BJ (cell line): ENCODE measurements around the gene SLC9A3. TPM values are rescaled to one million over a fixed set of nuclear protein-coding genes. Genes with fewer than 3 reads are reported as not detected.

Experiments
- CTCF ChIA-PET: fragments of 350-600 bp; formaldehyde crosslinking; extraction: SDS; loops from one replicate; lab custom pipeline; 2021; ENCODE audit warnings: antibody characterized with exemption, inconsistent platforms; lab: Yijun Ruan, JAX
- POLR2A ChIA-PET: fragments of 300-600 bp; sonication (Branson Sonifier 250); formaldehyde crosslinking; extraction: SDS; loops from one replicate; lab custom pipeline; 2021; ENCODE audit warnings: antibody characterized with exemption; lab: Charles Lee
- DNase-seq: peaks from one replicate; pipeline ENCODE4 v3.0.0-alpha.2; 2011; ENCODE audit warnings: low read depth
- H3K27me3 ChIP-seq: 2 replicates; pipeline ENCODE4 v1.6.0; 2011; ENCODE audit warnings: low read length; ENCODE audit not compliant: control insufficient read depth, insufficient read depth
- H3K36me3 ChIP-seq: 2 replicates; pipeline ENCODE4 v1.5.1; 2011; ENCODE audit warnings: low read length; ENCODE audit not compliant: control insufficient read depth, insufficient read depth
- H3K4me3 ChIP-seq: 2 replicates; pipeline ENCODE4 v1.5.1; 2011; ENCODE audit warnings: low read depth, mild to moderate bottlenecking, control low read depth, low read length
- CTCF ChIP-seq: IDR thresholded peaks from 2 replicates; pipeline ENCODE4 v1.5.1; 2011; ENCODE audit warnings: low read depth, mild to moderate bottlenecking, control low read depth, inconsistent platforms, low read length, moderate library complexity; ENCODE audit not compliant: insufficient read depth
- polyA plus RNA-seq: library from polyadenylated mRNA; depleted of rRNA; stranded (reverse); fragments of >200 nt; gene quantifications from 2 replicates; pipeline ENCODE4 v1.2.3, GENCODE V29; 2011

Gene SLC9A3
- polyA plus RNA-seq, 1 experiment, result 1.2 TPM

- no peak for TF ChIP-seq CTCF
- POLR2A ChIA-PET, result interaction anchor here (0.7 kb wide), 1 partner anchor 28 kb away, joined by 7 read pairs; no protein-coding TSS in a partner anchor
- Histone ChIP-seq H3K27me3 (no peaks in the 10 kb centered on the region), H3K36me3 (peaks cover 18% of the 10 kb centered on the region), H3K4me3 (no peak overlapping the region)
- CTCF ChIA-PET, result interaction anchor here (0.9 to 5.2 kb wide), 12 partner anchors 10 to 458 kb away, joined by 3 to 28 read pairs (median 10); partner anchors contain the start of gene AHRR
- DNase-seq, result no peak
These were observed 78.0 kb downstream of the SLC9A3 start for GRCh38 chr5:446066-446882.

- POLR2A ChIA-PET, result no interaction called here
- Histone ChIP-seq H3K36me3 (peaks cover 18% of the 10 kb centered on the region), H3K4me3 (no peak overlapping the region), H3K27me3 (no peaks in the 10 kb centered on the region)
- CTCF ChIA-PET, result interaction anchor here (0.9 to 5.2 kb wide), 8 partner anchors 10 to 457 kb away, joined by 3 to 28 read pairs (median 12); partner anchors contain the start of gene AHRR
- DNase-seq, result no peak
- no peak for TF ChIP-seq CTCF
These were observed 78.7 kb downstream of the SLC9A3 start for GRCh38 chr5:445591-445990.

DNA sequence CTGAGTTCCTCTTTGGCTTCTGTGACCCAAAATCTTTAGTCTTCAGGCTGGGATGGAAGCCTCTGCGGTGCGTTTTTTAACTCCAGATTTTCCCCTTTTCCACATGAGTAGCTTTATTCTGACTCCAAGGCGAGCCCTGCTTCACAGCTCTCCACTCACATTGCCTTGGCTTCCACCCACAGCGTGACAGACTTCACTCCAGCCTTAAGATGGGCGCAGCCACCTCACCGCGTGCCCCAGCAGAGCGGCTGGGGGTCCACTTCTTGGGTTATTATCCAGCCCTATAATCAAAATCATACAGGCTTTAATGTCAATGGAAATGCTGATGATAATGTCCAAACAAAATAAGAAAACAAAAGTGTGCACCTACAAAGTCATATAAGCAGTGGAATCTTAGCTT is 80.0 kb downstream of the SLC9A3 start:
- no peak for DNase-seq
- Histone ChIP-seq H3K36me3 (peaks cover 17% of the 10 kb centered on the region), H3K4me3 (peak overlapping the region; percentile 87), H3K27me3 (no peaks in the 10 kb centered on the region)
- CTCF ChIA-PET, result interaction anchor here (0.6 to 3.4 kb wide), 3 partner anchors 13 to 227 kb away, joined by 3 to 11 read pairs (median 5); partner anchors contain the start of gene AHRR
- no peak for TF ChIP-seq CTCF
- POLR2A ChIA-PET, result no interaction called here

DNA sequence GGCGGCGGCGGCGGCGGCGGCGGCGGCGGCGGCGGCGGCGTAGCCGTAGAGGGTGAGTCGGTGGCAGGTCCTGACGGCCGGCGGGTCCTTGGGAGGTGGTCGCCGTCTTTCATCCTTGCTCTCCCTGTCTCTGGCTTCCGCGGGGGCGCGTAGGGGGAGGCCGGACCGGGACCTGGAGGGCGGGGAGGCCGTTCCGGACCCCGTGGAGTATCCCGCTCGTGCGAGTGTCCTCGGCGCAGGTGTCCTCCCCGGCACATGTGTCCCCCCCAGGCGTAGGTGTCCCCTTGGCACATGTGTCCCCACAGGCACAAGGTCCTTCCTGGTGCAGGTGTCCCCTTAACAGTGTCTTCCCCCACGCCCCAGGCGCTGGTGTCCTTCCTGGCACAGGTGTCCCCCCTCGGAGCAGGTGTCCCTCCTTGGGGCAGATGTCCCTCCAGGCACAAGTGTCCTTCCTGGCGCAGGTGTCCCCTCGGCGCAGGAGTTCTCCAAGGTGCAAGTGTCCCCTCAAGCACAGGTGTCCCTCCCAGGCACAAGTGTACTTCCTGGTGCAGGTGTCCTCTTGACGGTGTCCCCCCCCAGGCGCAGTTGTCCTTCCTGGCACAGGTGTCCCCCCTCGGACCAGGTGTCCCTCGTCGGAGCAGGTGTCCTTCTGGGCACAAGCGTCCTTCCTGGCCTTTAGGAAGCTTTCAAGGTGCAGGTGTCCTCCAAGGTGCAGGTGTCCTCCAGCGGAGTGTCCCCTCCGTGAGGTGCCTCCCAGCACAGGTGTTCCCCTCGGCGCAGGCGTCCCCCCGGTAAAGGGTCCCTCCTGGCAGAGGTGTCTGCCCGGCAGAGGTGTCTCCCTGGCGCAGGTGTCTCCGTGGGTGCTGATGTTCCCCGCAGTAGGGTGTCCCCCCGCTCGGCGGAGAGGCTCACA is 80.8 kb downstream of the SLC9A3 start:
- CTCF ChIA-PET, result interaction anchor here (0.6 to 1.0 kb wide), 2 partner anchors 13 to 227 kb away, joined by 3 to 5 read pairs; no protein-coding TSS in a partner anchor
- TF ChIP-seq CTCF, result no peak
- peak overlapping the region; percentile 87 for H3K4me3 ChIP-seq
- POLR2A ChIA-PET, result no interaction called here
- peaks cover 12% of the 10 kb centered on the region for H3K36me3 ChIP-seq
- no peaks in the 10 kb centered on the region for H3K27me3 ChIP-seq
- no peak for DNase-seq
